T-helper 17 cell (primary cell): Measurements from ENCODE around the gene PLA2G4C. TPM values are rescaled to one million over a fixed set of nuclear protein-coding genes. Genes with fewer than 3 reads are reported as not detected.

ENCODE experiments used
- ATAC-seq: fragments of 150-1000 bp; cut with Tn5 transposase; 2 replicates; pipeline ENCODE4 v1.10.0; 2021; ENCODE audit warnings: mild to moderate bottlenecking, moderate library complexity
- DNase-seq, 3 donors: peaks; one replicate each; pipeline versions ENCODE4 v3.0.0 to v3.0.0-alpha.2; 2020 to 2021
- H3K9me3 ChIP-seq: one replicate; pipeline ENCODE4 v1.7.0; 2013; ENCODE audit warnings: low read length, mild to moderate bottlenecking; ENCODE audit not compliant: control insufficient read depth, poor library complexity, severe bottlenecking
- H3K27ac Mint-ChIP-seq: one replicate; pipeline ENCODE4 v1.8.0; 2022; ENCODE audit warnings: mild to moderate bottlenecking, moderate library complexity, mixed read lengths
- H3K27me3 Mint-ChIP-seq: one replicate; pipeline ENCODE4 v1.8.0; 2022; ENCODE audit warnings: mixed read lengths
- H3K36me3 Mint-ChIP-seq: one replicate; pipeline ENCODE4 v1.8.0; 2022; ENCODE audit warnings: low read depth, mixed read lengths
- H3K4me1 Mint-ChIP-seq: one replicate; pipeline ENCODE4 v1.8.0; 2022; ENCODE audit warnings: mild to moderate bottlenecking, mixed read lengths
- H3K4me3 Mint-ChIP-seq: one replicate; pipeline ENCODE4 v1.8.0; 2022; ENCODE audit warnings: mild to moderate bottlenecking, moderate library complexity, mixed read lengths
- total RNA-seq, 4 donors: library from RNA in 2 of 4; stranded (reverse) in 2 of 4; gene quantifications; one replicate each; pipeline ENCODE4 v1.2.3 and lab custom pipeline; 2022 to 2026

Gene PLA2G4C
- total RNA-seq, 2 donors from 2014 or later: 11.7 to 12.6 TPM

DNA sequence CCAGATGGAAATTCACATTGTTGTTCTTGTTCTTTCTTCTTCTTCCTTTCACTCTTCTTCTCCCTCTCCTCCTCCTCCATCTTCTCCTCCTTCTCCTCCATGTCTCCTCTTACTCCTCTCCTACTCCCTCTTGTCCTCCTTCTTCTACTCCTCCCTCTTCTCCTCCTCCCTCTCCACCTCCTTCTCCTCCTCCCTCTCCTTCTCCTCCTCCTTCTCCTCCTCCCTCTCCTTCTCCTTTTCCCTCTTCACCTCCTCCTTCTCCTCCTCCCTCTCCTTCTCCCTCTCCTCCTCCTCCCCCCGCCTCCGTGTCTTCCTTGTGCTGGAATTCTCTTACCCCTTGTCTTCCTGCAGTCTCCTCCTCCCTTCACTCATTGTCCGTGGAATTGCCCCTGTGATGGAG lies 85.1 kb downstream of the PLA2G4C start:
- peaks cover 67% of the 10 kb centered on the region for H3K27me3 Mint-ChIP-seq
- no peak for ATAC-seq
- no peak overlapping the region for H3K4me3 Mint-ChIP-seq
- H3K4me1 Mint-ChIP-seq: no peaks in the 10 kb centered on the region
- peaks cover 6% of the 10 kb centered on the region for H3K36me3 Mint-ChIP-seq
- DNase-seq: no peak
- peaks cover 2% of the 10 kb centered on the region for H3K9me3 ChIP-seq
- H3K27ac Mint-ChIP-seq: no peak overlapping the region

DNA sequence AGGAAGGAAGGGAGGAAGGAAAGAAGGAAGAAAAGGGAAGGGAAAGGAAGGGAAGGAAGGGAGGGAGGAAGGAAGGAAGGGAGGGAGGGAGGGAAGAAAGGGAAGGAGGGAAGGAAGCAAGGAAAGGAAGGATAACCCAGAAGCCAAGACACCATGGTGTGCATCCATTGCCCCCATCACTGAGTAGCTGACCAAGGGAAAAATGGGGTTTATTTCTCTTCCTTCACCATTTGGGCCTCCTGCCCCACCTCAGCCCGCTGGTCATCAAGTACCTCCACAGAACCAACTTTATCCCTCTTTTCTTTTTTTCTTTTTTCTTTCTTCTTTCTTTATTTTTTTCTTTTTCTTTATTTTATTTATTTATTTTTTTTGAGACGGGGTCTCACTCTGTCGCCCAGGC lies 87.1 kb downstream of the PLA2G4C start:
- peaks cover 6% of the 10 kb centered on the region for H3K36me3 Mint-ChIP-seq
- H3K27ac Mint-ChIP-seq: no peak overlapping the region
- no peak overlapping the region for H3K4me3 Mint-ChIP-seq
- H3K9me3 ChIP-seq: peaks cover 2% of the 10 kb centered on the region
- peaks cover 68% of the 10 kb centered on the region for H3K27me3 Mint-ChIP-seq
- H3K4me1 Mint-ChIP-seq: no peaks in the 10 kb centered on the region
- ATAC-seq (no peak), DNase-seq (no peak)

- Mint-ChIP-seq H3K27me3 (peaks cover 67% of the 10 kb centered on the region), H3K36me3 (peaks cover 4% of the 10 kb centered on the region), H3K27ac (no peak overlapping the region), H3K4me1 (no peaks in the 10 kb centered on the region), H3K4me3 (no peak overlapping the region)
- ATAC-seq (no peak), DNase-seq (no peak)
- H3K9me3 ChIP-seq: peaks cover 2% of the 10 kb centered on the region
Observed at GRCh38 chr19:48023011-48023410, 87.6 kb downstream of the PLA2G4C start.

GRCh38 chr19:48020686-48021085 lies 89.9 kb downstream of the PLA2G4C start:
- Mint-ChIP-seq H3K27ac (no peak overlapping the region), H3K36me3 (peaks cover 3% of the 10 kb centered on the region), H3K27me3 (peaks cover 61% of the 10 kb centered on the region), H3K4me1 (no peaks in the 10 kb centered on the region), H3K4me3 (no peak overlapping the region)
- ATAC-seq: no peak
- no peak for DNase-seq
- no peaks in the 10 kb centered on the region for H3K9me3 ChIP-seq

DNA sequence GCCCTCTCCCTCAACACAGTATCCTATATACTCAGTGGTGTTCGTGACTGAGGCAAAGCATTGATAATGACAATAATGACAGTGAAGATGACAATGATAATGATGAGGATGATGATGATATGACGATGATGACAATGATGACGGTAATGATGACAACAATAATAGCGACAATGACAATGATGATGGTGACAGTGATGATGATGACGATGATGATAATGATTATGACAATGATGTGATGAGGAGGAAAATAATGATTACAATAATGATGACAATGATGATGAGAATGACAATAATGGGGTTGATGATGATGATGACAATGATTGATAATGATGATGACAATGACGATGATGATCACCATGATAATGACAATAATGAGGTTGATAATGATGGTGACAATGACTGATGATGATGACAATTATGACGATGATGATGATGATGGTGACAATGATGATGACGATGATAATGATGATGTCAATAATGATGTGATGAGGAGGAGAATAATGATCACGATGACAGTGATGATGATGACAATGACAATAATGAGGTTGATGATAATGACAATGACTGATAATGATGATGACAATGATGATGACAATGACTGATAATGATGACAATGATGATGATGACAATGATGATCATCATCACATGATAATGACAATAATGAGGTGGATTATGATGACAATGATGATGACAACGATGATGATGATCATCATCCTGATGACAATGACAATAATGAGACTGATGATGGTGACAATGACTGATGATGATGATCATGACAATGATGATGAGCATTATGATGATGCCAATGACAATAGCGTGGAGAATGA lies 99.5 kb downstream of the PLA2G4C start:
- no peak for ATAC-seq
- H3K9me3 ChIP-seq: no peaks in the 10 kb centered on the region
- H3K36me3 Mint-ChIP-seq: peaks cover 3% of the 10 kb centered on the region
- H3K4me1 Mint-ChIP-seq: no peaks in the 10 kb centered on the region
- peaks cover 6% of the 10 kb centered on the region for H3K27me3 Mint-ChIP-seq
- H3K27ac Mint-ChIP-seq: no peak overlapping the region
- no peak for DNase-seq
- no peak overlapping the region for H3K4me3 Mint-ChIP-seq

- H3K4me3 Mint-ChIP-seq: no peak overlapping the region
- no peak overlapping the region for H3K27ac Mint-ChIP-seq
- peaks cover 9% of the 10 kb centered on the region for H3K36me3 Mint-ChIP-seq
Observed at GRCh38 chr19:48006762-48007161, 103.9 kb downstream of the PLA2G4C start.

DNA sequence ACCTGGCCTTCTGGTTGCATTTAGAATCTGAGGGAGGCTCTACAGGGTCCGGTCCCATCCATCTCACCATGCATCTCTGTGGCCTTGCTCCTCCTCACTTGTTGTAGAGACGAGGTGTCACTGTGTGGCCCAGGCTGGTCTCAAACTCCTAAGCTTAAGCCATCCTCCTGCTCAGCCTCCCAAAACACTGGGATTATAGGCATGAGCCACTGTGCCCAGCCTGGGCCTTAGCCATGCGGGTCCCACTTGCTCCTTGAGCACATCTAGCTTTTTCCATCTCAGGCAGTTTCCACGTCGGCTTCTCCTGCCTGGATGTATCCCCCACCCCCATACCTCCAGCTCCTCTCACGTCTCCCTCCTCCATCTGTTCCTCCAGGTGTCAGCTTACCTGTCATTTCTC lies 106.4 kb downstream of the PLA2G4C start:
- ATAC-seq (no peak), DNase-seq (no peak)
- H3K4me3 Mint-ChIP-seq: no peak overlapping the region
- H3K9me3 ChIP-seq: no peaks in the 10 kb centered on the region
- H3K27ac Mint-ChIP-seq: no peak overlapping the region
- H3K4me1 Mint-ChIP-seq: no peaks in the 10 kb centered on the region
- H3K27me3 Mint-ChIP-seq: peaks cover 29% of the 10 kb centered on the region
- peaks cover 9% of the 10 kb centered on the region for H3K36me3 Mint-ChIP-seq

More at GRCh38 chr19:48006762-48007161, 103.9 kb downstream of the PLA2G4C start:
- H3K9me3 ChIP-seq: no peaks in the 10 kb centered on the region
- no peaks in the 10 kb centered on the region for H3K4me1 Mint-ChIP-seq
- peaks cover 29% of the 10 kb centered on the region for H3K27me3 Mint-ChIP-seq
- ATAC-seq (no peak), DNase-seq (no peak)

- H3K27ac Mint-ChIP-seq: no peak overlapping the region
Observed at GRCh38 chr19:48000846-48001245, 109.8 kb downstream of the PLA2G4C start.

GRCh38 chr19:47998800-47999199 lies 111.8 kb downstream of the PLA2G4C start:
- Mint-ChIP-seq H3K4me1 (no peaks in the 10 kb centered on the region), H3K27ac (no peak overlapping the region), H3K36me3 (no peaks in the 10 kb centered on the region), H3K27me3 (peaks cover 13% of the 10 kb centered on the region), H3K4me3 (no peak overlapping the region)
- DNase-seq: no peak
- no peak for ATAC-seq
- H3K9me3 ChIP-seq: no peaks in the 10 kb centered on the region

More at GRCh38 chr19:48000846-48001245, 109.8 kb downstream of the PLA2G4C start:
- ATAC-seq (no peak), DNase-seq (no peak)
- Mint-ChIP-seq H3K36me3 (peaks cover 6% of the 10 kb centered on the region), H3K4me3 (no peak overlapping the region), H3K4me1 (no peaks in the 10 kb centered on the region), H3K27me3 (peaks cover 23% of the 10 kb centered on the region)
- H3K9me3 ChIP-seq: no peaks in the 10 kb centered on the region

Other genes with a start within 250 kb of the PLA2G4C start
- not detected for gene SULT2A1, start 224.5 kb downstream of the PLA2G4C start, total RNA-seq
- not detected for gene BSPH1, start 118.6 kb downstream of the PLA2G4C start, total RNA-seq
- not detected for gene ELSPBP1, start 116.2 kb downstream of the PLA2G4C start, total RNA-seq
- gene CABP5, start 66.7 kb downstream of the PLA2G4C start, total RNA-seq: 1 to 10 TPM in 1 of 2 donors, not detected in 1; 9.2 TPM
- gene LIG1, start 59.5 kb upstream of the PLA2G4C start, total RNA-seq: 10 to 100 TPM; 47.1 to 58.0 TPM
- gene ZSWIM9, start 59.9 kb upstream of the PLA2G4C start, total RNA-seq: 1 to 10 TPM; 4.0 to 4.8 TPM
- gene CARD8, start 145.1 kb upstream of the PLA2G4C start, total RNA-seq: 100 to 1,000 TPM; 127 to 164 TPM
- not detected for gene ZNF114, start 159.3 kb upstream of the PLA2G4C start, total RNA-seq
- 100 to 1,000 TPM; 286 to 374 TPM for gene EMP3, start 214.7 kb upstream of the PLA2G4C start, total RNA-seq